ENCODE measurements around the gene SLC22A12. TPM values are rescaled to one million over a fixed set of nuclear protein-coding genes. Genes with fewer than 3 reads are reported as not detected.
A peak's percentile ranks its signal among the peaks of the same experiment; 100 is the strongest.

SLC22A12 gene
- total RNA-seq, 4 donors from 2014 or later: not detected

GRCh38 chr11:64568584-64569140, 22.4 kb upstream of the SLC22A12 start:
- 73 to 78% methylated on average over 7 of the region's 8 CpGs for WGBS, 2 donors
- intact Hi-C loops (cut with DNase I; ENCODE audit: low total_unique reads): no loop called here
- no peak overlapping the region for H3K4me3 ChIP-seq (ENCODE audit: low read depth, poor library complexity, severe bottlenecking)
- TF ChIP-seq CTCF (IDR thresholded peaks at IDR 0.05) (no peak), POLR2A (IDR thresholded peaks at IDR 0.05) (no peak)
- DNase-seq (ENCODE audit: low spot score in 2 of 2): no peak

GRCh38 chr11:64569300-64569970, 21.6 kb upstream of the SLC22A12 start:
- WGBS, 2 donors: 87 to 88% methylated on average over 8 of the region's 8 CpGs
- TF ChIP-seq CTCF (IDR thresholded peaks at IDR 0.05) (no peak), POLR2A (IDR thresholded peaks at IDR 0.05) (no peak)
- intact Hi-C loops (cut with DNase I; ENCODE audit: low total_unique reads): no loop called here
- no peak for DNase-seq (ENCODE audit: low spot score in 2 of 2)
- H3K4me3 ChIP-seq (ENCODE audit: low read depth, poor library complexity, severe bottlenecking): no peak overlapping the region

- TF ChIP-seq CTCF (IDR thresholded peaks at IDR 0.05): no peak
- TF ChIP-seq POLR2A (IDR thresholded peaks at IDR 0.05): no peak
- no peak for DNase-seq (ENCODE audit: low spot score in 2 of 2)
- H3K4me3 ChIP-seq (ENCODE audit: low read depth, poor library complexity, severe bottlenecking): no peak overlapping the region
- 82 to 91% methylated on average over 3 of the region's 3 CpGs for WGBS, 2 donors
- intact Hi-C loops (cut with DNase I; ENCODE audit: low total_unique reads): no loop called here
Observed at GRCh38 chr11:64570341-64570740, 20.7 kb upstream of the SLC22A12 start.

- no peak for DNase-seq (ENCODE audit: low spot score in 2 of 2)
- TF ChIP-seq POLR2A (IDR thresholded peaks at IDR 0.05) (no peak), CTCF (IDR thresholded peaks at IDR 0.05) (no peak)
- H3K4me3 ChIP-seq (ENCODE audit: low read depth, poor library complexity, severe bottlenecking): no peak overlapping the region
- WGBS, 2 donors: 88 to 89% methylated on average over 11 of the region's 11 CpGs
- intact Hi-C loops (cut with DNase I; ENCODE audit: low total_unique reads): no loop called here
Observed at GRCh38 chr11:64571050-64571409, 20.0 kb upstream of the SLC22A12 start.

GRCh38 chr11:64571410-64572091, 19.5 kb upstream of the SLC22A12 start:
- H3K4me3 ChIP-seq (ENCODE audit: low read depth, poor library complexity, severe bottlenecking): no peak overlapping the region
- 49 to 61% methylated on average over 15 to 22 of the region's 22 CpGs for WGBS, 2 donors
- intact Hi-C loops (cut with DNase I; ENCODE audit: low total_unique reads): no loop called here
- TF ChIP-seq POLR2A (IDR thresholded peaks at IDR 0.05) (no peak), CTCF (IDR thresholded peaks at IDR 0.05) (no peak)
- DNase-seq (ENCODE audit: low spot score in 2 of 2): peak; percentile 47 to 84
